A549 (cell line): ENCODE results near the gene SALL1.

ENCODE experiments used
- CHD2 ChIP-seq: fragments of 150-350 bp; IDR thresholded peaks from 2 replicates; pipeline ENCODE4 v1.6.1; 2014; ENCODE audit warnings: low read length; ENCODE audit not compliant: partially characterized antibody
- FOSB ChIP-seq: fragments of 250-450 bp; sonication (Bioruptor Pico); IDR thresholded peaks from 2 replicates; pipeline ENCODE4 v1.5.0; 2020; ENCODE audit warnings: mild to moderate bottlenecking, moderate library complexity
- HDAC2 ChIP-seq: fragments of 200-600 bp; sonication (generic); IDR thresholded peaks from 2 replicates; pipeline ENCODE4 v1.6.1; 2016
- HOXB5 ChIP-seq: fragments of 250-450 bp; sonication (Bioruptor Pico); IDR thresholded peaks from 2 replicates; pipeline ENCODE4 v1.5.0; 2020; ENCODE audit warnings: mild to moderate bottlenecking, moderate library complexity
- JUN ChIP-seq, 2 experiments: fragments of >200 bp; sonication (Bioruptor Twin); formaldehyde crosslinking; IDR thresholded peaks; 2 replicates in 1 of 2; 3 replicates in 1 of 2; pipeline ENCODE4 v1.6.1; 2016 to 2017
- JUNB ChIP-seq: fragments of >200 bp; sonication (Bioruptor Twin); formaldehyde crosslinking; IDR thresholded peaks from 2 replicates; pipeline ENCODE4 v1.6.1; 2016
- NR3C1 ChIP-seq: fragments of >200 bp; sonication (Bioruptor Twin); formaldehyde crosslinking; IDR thresholded peaks from 3 replicates; pipeline ENCODE4 v1.6.1; 2017
- PHF8 ChIP-seq: fragments of 200-600 bp; sonication (generic); IDR thresholded peaks from 2 replicates; pipeline ENCODE4 v1.6.1; 2016; ENCODE audit warnings: low read depth, mild to moderate bottlenecking, antibody characterized with exemption, moderate library complexity, borderline replicate concordance
- POLR2A ChIP-seq: IDR thresholded peaks from 2 replicates; pipeline ENCODE4 v1.6.1; 2012; ENCODE audit warnings: mild to moderate bottlenecking, low read length
- RNF2 ChIP-seq: fragments of 200-600 bp; sonication (generic); IDR thresholded peaks from 2 replicates; pipeline ENCODE4 v1.6.1; 2016; ENCODE audit warnings: low read depth, mild to moderate bottlenecking, antibody characterized with exemption, moderate library complexity, borderline replicate concordance
- TF ChIP-seq, protein P1 (sequence below): IDR thresholded peaks from 2 replicates; pipeline ENCODE4 v1.6.1; 2012
- TF ChIP-seq, protein P2 (sequence below): fragments of >200 bp; sonication (Bioruptor Twin); formaldehyde crosslinking; IDR thresholded peaks from 3 replicates; pipeline ENCODE4 v1.5.1; 2016

GRCh38 chr16:51137097-51137496 lies 14.0 kb downstream of the SALL1 start:
- TF ChIP-seq JUNB (no peak), PHF8 (no peak), POLR2A (no peak), NR3C1 (no peak), FOSB (CRISPR knock-in tag) (no peak), HDAC2 (no peak), JUN (IDR thresholded peaks at IDR 0.05) (no peak), HOXB5 (no peak), RNF2 (no peak), CHD2 (no peak)
- TF ChIP-seq, protein P1, sequence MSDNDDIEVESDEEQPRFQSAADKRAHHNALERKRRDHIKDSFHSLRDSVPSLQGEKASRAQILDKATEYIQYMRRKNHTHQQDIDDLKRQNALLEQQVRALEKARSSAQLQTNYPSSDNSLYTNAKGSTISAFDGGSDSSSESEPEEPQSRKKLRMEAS = no peak
- TF ChIP-seq, protein P2, sequence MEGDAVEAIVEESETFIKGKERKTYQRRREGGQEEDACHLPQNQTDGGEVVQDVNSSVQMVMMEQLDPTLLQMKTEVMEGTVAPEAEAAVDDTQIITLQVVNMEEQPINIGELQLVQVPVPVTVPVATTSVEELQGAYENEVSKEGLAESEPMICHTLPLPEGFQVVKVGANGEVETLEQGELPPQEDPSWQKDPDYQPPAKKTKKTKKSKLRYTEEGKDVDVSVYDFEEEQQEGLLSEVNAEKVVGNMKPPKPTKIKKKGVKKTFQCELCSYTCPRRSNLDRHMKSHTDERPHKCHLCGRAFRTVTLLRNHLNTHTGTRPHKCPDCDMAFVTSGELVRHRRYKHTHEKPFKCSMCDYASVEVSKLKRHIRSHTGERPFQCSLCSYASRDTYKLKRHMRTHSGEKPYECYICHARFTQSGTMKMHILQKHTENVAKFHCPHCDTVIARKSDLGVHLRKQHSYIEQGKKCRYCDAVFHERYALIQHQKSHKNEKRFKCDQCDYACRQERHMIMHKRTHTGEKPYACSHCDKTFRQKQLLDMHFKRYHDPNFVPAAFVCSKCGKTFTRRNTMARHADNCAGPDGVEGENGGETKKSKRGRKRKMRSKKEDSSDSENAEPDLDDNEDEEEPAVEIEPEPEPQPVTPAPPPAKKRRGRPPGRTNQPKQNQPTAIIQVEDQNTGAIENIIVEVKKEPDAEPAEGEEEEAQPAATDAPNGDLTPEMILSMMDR = no peak
